Activated CD8-positive, alpha-beta T cell treated with anti-CD3 and anti-CD28 coated beads, Interleukin-2, amount 10 ng/mL, durations not matched to agents 7 days and 5 days (primary cell): ENCODE measurements around the gene RIC1. TPM values are rescaled to one million over a fixed set of nuclear protein-coding genes. Genes with fewer than 3 reads are reported as not detected.
A peak's percentile ranks its signal among the peaks of the same experiment; 100 is the strongest.
"Not testable (repeated sequence)": the region's sequence is repeated elsewhere in the genome, so short reads cannot be mapped to it uniquely, and the experiment has no call there.

ENCODE experiments used
- ATAC-seq: fragments of 150-1000 bp; cut with Tn5 transposase; one replicate; pipeline ENCODE4 v1.10.0; 2021; ENCODE audit warnings: moderate library complexity
- CTCF ChIA-PET: fragments of 350-600 bp; sonication (Branson Sonifier 250); formaldehyde crosslinking; loops from one replicate; lab custom pipeline; 2021; ENCODE audit warnings: antibody characterized with exemption; lab: Charles Lee
- POLR2A ChIA-PET: fragments of 350-600 bp; sonication (Branson Sonifier 250); formaldehyde crosslinking; loops from one replicate; lab custom pipeline; 2021; ENCODE audit warnings: antibody characterized with exemption; lab: Charles Lee
- DNase-seq: peaks from one replicate; pipeline ENCODE4 v3.0.0-alpha.2; 2020
- H3K27ac Mint-ChIP-seq: one replicate; pipeline ENCODE4 v1.8.0; 2021; ENCODE audit warnings: mild to moderate bottlenecking, mixed read lengths
- H3K27me3 Mint-ChIP-seq: one replicate; pipeline ENCODE4 v1.8.0; 2021; ENCODE audit warnings: low read depth, mixed read lengths
- H3K36me3 Mint-ChIP-seq: one replicate; pipeline ENCODE4 v1.8.0; 2021; ENCODE audit warnings: low read depth, mixed read lengths
- H3K4me1 Mint-ChIP-seq: one replicate; pipeline ENCODE4 v1.8.0; 2021; ENCODE audit warnings: low read depth, mixed read lengths
- H3K4me3 Mint-ChIP-seq: one replicate; pipeline ENCODE4 v1.8.0; 2021; ENCODE audit warnings: mild to moderate bottlenecking, mixed read lengths
- H3K9me3 Mint-ChIP-seq: one replicate; pipeline ENCODE4 v1.8.0; 2022; ENCODE audit warnings: mixed read lengths; ENCODE audit not compliant: insufficient read depth
- total RNA-seq, 2 experiments: library from RNA; stranded (reverse); gene quantifications; one replicate each; pipeline ENCODE4 v1.2.3, GENCODE V29; 2021

Gene RIC1
- total RNA-seq, 2 experiments from 2014 or later: 16.7 to 17.8 TPM

- ChIA-PET POLR2A (no interaction called here), CTCF (no interaction called here)
- Mint-ChIP-seq H3K36me3 (peaks cover 58% of the 10 kb centered on the region), H3K4me3 (no peak overlapping the region), H3K9me3 (peaks cover 31% of the 10 kb centered on the region), H3K27ac (no peak overlapping the region), H3K4me1 (peaks cover 11% of the 10 kb centered on the region), H3K27me3 (no peaks in the 10 kb centered on the region)
- no peak for DNase-seq
- ATAC-seq: no peak
Measured at GRCh38 chr9:5642170-5642569, 13.3 kb downstream of the RIC1 start.

- H3K27ac Mint-ChIP-seq: no peak overlapping the region
- ChIA-PET CTCF (no interaction called here), POLR2A (no interaction called here)
- no peak overlapping the region for H3K4me3 Mint-ChIP-seq
- H3K36me3 Mint-ChIP-seq: peaks cover 50% of the 10 kb centered on the region
- H3K9me3 Mint-ChIP-seq: peaks cover 28% of the 10 kb centered on the region
- no peak for ATAC-seq
- no peaks in the 10 kb centered on the region for H3K27me3 Mint-ChIP-seq
- peaks cover 8% of the 10 kb centered on the region for H3K4me1 Mint-ChIP-seq
- DNase-seq: no peak
Measured at GRCh38 chr9:5643005-5643624, 14.2 kb downstream of the RIC1 start.

- ChIA-PET POLR2A (interaction anchor here (0.8 kb wide), 1 partner anchor 16 kb away, joined by 3 read pairs; no protein-coding TSS in a partner anchor), CTCF (no interaction called here)
- H3K4me1 Mint-ChIP-seq: peaks cover 8% of the 10 kb centered on the region
- no peaks in the 10 kb centered on the region for H3K27me3 Mint-ChIP-seq
- DNase-seq (no peak), ATAC-seq (no peak)
- H3K9me3 Mint-ChIP-seq: peaks cover 30% of the 10 kb centered on the region
- H3K36me3 Mint-ChIP-seq: peaks cover 50% of the 10 kb centered on the region
- no peak overlapping the region for H3K4me3 Mint-ChIP-seq
- no peak overlapping the region for H3K27ac Mint-ChIP-seq
Measured at GRCh38 chr9:5644501-5644900, 15.6 kb downstream of the RIC1 start.

- ChIA-PET CTCF (interaction anchor here (1.0 kb wide), 1 partner anchor 42 kb away, joined by 3 read pairs; no protein-coding TSS in a partner anchor), POLR2A (no interaction called here)
- DNase-seq: no peak
- Mint-ChIP-seq H3K27me3 (no peaks in the 10 kb centered on the region), H3K36me3 (peaks cover 50% of the 10 kb centered on the region), H3K9me3 (peaks cover 27% of the 10 kb centered on the region), H3K4me1 (peaks cover 14% of the 10 kb centered on the region), H3K27ac (no peak overlapping the region), H3K4me3 (no peak overlapping the region)
- no peak for ATAC-seq
Measured at GRCh38 chr9:5646116-5646515, 17.2 kb downstream of the RIC1 start.

GRCh38 chr9:5650356-5651105 is 21.6 kb downstream of the RIC1 start:
- ChIA-PET CTCF (no interaction called here), POLR2A (no interaction called here)
- Mint-ChIP-seq H3K27me3 (no peaks in the 10 kb centered on the region), H3K4me1 (peaks cover 9% of the 10 kb centered on the region), H3K27ac (no peak overlapping the region), H3K4me3 (no peak overlapping the region), H3K9me3 (peaks cover 41% of the 10 kb centered on the region), H3K36me3 (peaks cover 64% of the 10 kb centered on the region)
- ATAC-seq (no peak), DNase-seq (no peak)

GRCh38 chr9:5651246-5651645 is 22.3 kb downstream of the RIC1 start:
- H3K36me3 Mint-ChIP-seq: peaks cover 62% of the 10 kb centered on the region
- POLR2A ChIA-PET: no interaction called here
- H3K4me3 Mint-ChIP-seq: no peak overlapping the region
- peaks cover 41% of the 10 kb centered on the region for H3K9me3 Mint-ChIP-seq
- DNase-seq: no peak
- CTCF ChIA-PET: no interaction called here
- H3K4me1 Mint-ChIP-seq: peaks cover 8% of the 10 kb centered on the region
- no peak overlapping the region for H3K27ac Mint-ChIP-seq
- ATAC-seq: no peak
- no peaks in the 10 kb centered on the region for H3K27me3 Mint-ChIP-seq

- CTCF ChIA-PET: no interaction called here
- Mint-ChIP-seq H3K27me3 (no peaks in the 10 kb centered on the region), H3K4me3 (no peak overlapping the region), H3K36me3 (peaks cover 62% of the 10 kb centered on the region), H3K27ac (no peak overlapping the region), H3K9me3 (peaks cover 41% of the 10 kb centered on the region), H3K4me1 (peaks cover 6% of the 10 kb centered on the region)
- POLR2A ChIA-PET: no interaction called here
- DNase-seq (no peak), ATAC-seq (no peak)
Measured at GRCh38 chr9:5652821-5653220, 23.9 kb downstream of the RIC1 start.

GRCh38 chr9:5662804-5663203 is 33.9 kb downstream of the RIC1 start:
- CTCF ChIA-PET: not testable (repeated sequence)

GRCh38 chr9:5665059-5665458 is 36.2 kb downstream of the RIC1 start:
- Mint-ChIP-seq H3K27me3 (no peaks in the 10 kb centered on the region), H3K36me3 (peaks cover 76% of the 10 kb centered on the region), H3K4me1 (peaks cover 24% of the 10 kb centered on the region), H3K9me3 (peaks cover 36% of the 10 kb centered on the region), H3K27ac (peak overlapping the region; percentile 56), H3K4me3 (no peak overlapping the region)
- ChIA-PET CTCF (no interaction called here), POLR2A (no interaction called here)
- DNase-seq: no peak
- no peak for ATAC-seq

More at GRCh38 chr9:5662804-5663203, 33.9 kb downstream of the RIC1 start:
- H3K4me3 Mint-ChIP-seq, DNase-seq, ATAC-seq, H3K27ac Mint-ChIP-seq, H3K27me3 Mint-ChIP-seq: not testable (repeated sequence)
- POLR2A ChIA-PET: interaction anchor here (0.7 kb wide), 1 partner anchor 117 kb away, joined by 3 read pairs; no protein-coding TSS in a partner anchor
- Mint-ChIP-seq H3K4me1 (peaks cover 25% of the 10 kb centered on the region), H3K36me3 (peaks cover 74% of the 10 kb centered on the region), H3K9me3 (peaks cover 34% of the 10 kb centered on the region)

GRCh38 chr9:5667391-5667790 is 38.5 kb downstream of the RIC1 start:
- Mint-ChIP-seq H3K4me1 (peaks cover 37% of the 10 kb centered on the region), H3K36me3 (peaks cover 62% of the 10 kb centered on the region), H3K9me3 (peaks cover 17% of the 10 kb centered on the region), H3K27me3 (no peaks in the 10 kb centered on the region), H3K27ac (no peak overlapping the region), H3K4me3 (no peak overlapping the region)
- CTCF ChIA-PET: no interaction called here
- POLR2A ChIA-PET: no interaction called here
- DNase-seq (no peak), ATAC-seq (no peak)

- ATAC-seq (no peak), DNase-seq (no peak)
- H3K9me3 Mint-ChIP-seq: peaks cover 7% of the 10 kb centered on the region
- CTCF ChIA-PET: interaction anchor here (0.6 kb wide), 1 partner anchor 56 kb away, joined by 4 read pairs; no protein-coding TSS in a partner anchor
- H3K27ac Mint-ChIP-seq: no peak overlapping the region
- POLR2A ChIA-PET: interaction anchor here (0.6 kb wide), 1 partner anchor 843 kb away, joined by 3 read pairs; no protein-coding TSS in a partner anchor
- no peak overlapping the region for H3K4me3 Mint-ChIP-seq
- peaks cover 33% of the 10 kb centered on the region for H3K4me1 Mint-ChIP-seq
- H3K36me3 Mint-ChIP-seq: peaks cover 42% of the 10 kb centered on the region
- H3K27me3 Mint-ChIP-seq: no peaks in the 10 kb centered on the region
Measured at GRCh38 chr9:5670079-5670478, 41.2 kb downstream of the RIC1 start.
